GM12878 (cell line): ENCODE results near the gene FAM89B. TPM values are rescaled to one million over a fixed set of nuclear protein-coding genes. Genes with fewer than 3 reads are reported as not detected.

Experiments
- CHD1 ChIP-seq: IDR thresholded peaks from 2 replicates; pipeline ENCODE4 v1.6.1; 2012; ENCODE audit warnings: low read depth, low read length, improper control_type of control experiment
- EED ChIP-seq: sonication (generic); IDR thresholded peaks from 2 replicates; pipeline ENCODE4 v1.6.1; 2016; ENCODE audit warnings: antibody characterized with exemption, low read depth
- EP300 ChIP-seq, 2 experiments: fragments of 150-350 bp in 1 of 2; IDR thresholded peaks; 2 replicates each; pipeline ENCODE4 v1.6.1; 2011 to 2012; ENCODE audit warnings: low read depth in 2 of 2, low read length in 2 of 2, borderline replicate concordance in 1 of 2, improper control_type of control experiment in 1 of 2, inconsistent platforms in 1 of 2; ENCODE audit not compliant: control insufficient read depth in 1 of 2
- ETV6 ChIP-seq, 2 experiments: fragments of 450-650 bp in 1 of 2; IDR thresholded peaks in 1 of 2; conservative IDR thresholded peaks in 1 of 2; 2 replicates each; pipeline ENCODE4 v1.6.1; 2014; ENCODE audit warnings: antibody characterized with exemption in 1 of 2, borderline replicate concordance in 1 of 2, low read depth in 1 of 2, mild to moderate bottlenecking in 1 of 2, moderate library complexity in 1 of 2
- HDAC2 ChIP-seq: fragments of 200-600 bp; sonication (generic); IDR thresholded peaks from 2 replicates; pipeline ENCODE4 v1.6.1; 2017
- KDM1A ChIP-seq: fragments of 200-600 bp; sonication (generic); IDR thresholded peaks from 2 replicates; pipeline ENCODE4 v1.6.1; 2016; ENCODE audit warnings: borderline replicate concordance
- MEF2B ChIP-seq: fragments of 450-650 bp; IDR thresholded peaks from 2 replicates; pipeline ENCODE4 v1.6.1; 2018; ENCODE audit warnings: mild to moderate bottlenecking, moderate library complexity; ENCODE audit not compliant: partially characterized antibody, poor library complexity, severe bottlenecking
- MXI1 ChIP-seq: fragments of 150-350 bp; IDR thresholded peaks from 2 replicates; pipeline ENCODE4 v1.6.1; 2011; ENCODE audit warnings: low read depth, mild to moderate bottlenecking, inconsistent platforms, low read length, improper control_type of control experiment
- MYC ChIP-seq: IDR thresholded peaks from 2 replicates; pipeline ENCODE4 v1.6.1; 2011; ENCODE audit warnings: mild to moderate bottlenecking, low read length, moderate library complexity, inconsistent platforms; ENCODE audit not compliant: insufficient read depth, insufficient replicate concordance, insufficient read length, severe bottlenecking
- NFXL1 ChIP-seq: fragments of 450-650 bp; IDR thresholded peaks from 2 replicates; pipeline ENCODE4 v1.6.1; 2017; ENCODE audit warnings: antibody characterized with exemption, mild to moderate bottlenecking, borderline replicate concordance
- POLR2AphosphoS5 ChIP-seq: IDR thresholded peaks from 2 replicates; pipeline ENCODE4 v1.6.1; 2011; ENCODE audit warnings: mild to moderate bottlenecking, low read length, inconsistent platforms
- RB1 ChIP-seq: fragments of 450-650 bp; formaldehyde crosslinking; IDR thresholded peaks from 2 replicates; pipeline ENCODE4 v1.6.1; 2017; ENCODE audit warnings: mild to moderate bottlenecking, borderline replicate concordance
- RCOR1 ChIP-seq: conservative IDR thresholded peaks from 2 replicates; pipeline ENCODE4 v1.6.1; 2012; ENCODE audit warnings: low read depth, low read length, improper control_type of control experiment
- SP1 ChIP-seq: IDR thresholded peaks from one replicate; pipeline ENCODE4 v1.6.1; 2011; ENCODE audit warnings: low read depth, low read length
- TARDBP ChIP-seq: IDR thresholded peaks from 2 replicates; pipeline ENCODE4 v1.6.1; 2016; ENCODE audit warnings: borderline replicate concordance
- ZNF384 ChIP-seq: IDR thresholded peaks from 2 replicates; pipeline ENCODE4 v1.6.1; 2012; ENCODE audit warnings: low read depth, mild to moderate bottlenecking, low read length, improper control_type of control experiment, borderline replicate concordance
- polyA plus RNA-seq, 11 experiments: library from polyadenylated mRNA; depleted of rRNA in 4 of 11; unstranded in 6 of 11; stranded (reverse) in 5 of 11; fragments of >200 nt; fragmentation: Nextera tagmentation in 4 of 11; fragmentation: Illumina TruSeq in 1 of 11; extraction: Ambion mirVana in 4 of 11; extraction: Trizol in 1 of 11; gene quantifications; 1 replicate in 1 of 11; 2 replicates in 10 of 11; pipeline versions ENCODE4 v1.2.1 to v1.2.3, GENCODE V29; 2011 to 2016; ENCODE audit warnings: inconsistent platforms in 2 of 11, missing spikeins in 2 of 11, low read depth in 1 of 11
- total RNA-seq, 4 experiments: library from RNA; depleted of rRNA in 3 of 4; stranded (reverse); fragments of >200 nt in 3 of 4; fragmentation: Illumina TruSeq in 1 of 4; extraction: Trizol in 1 of 4; gene quantifications; 2 replicates each; pipeline versions ENCODE4 v1.2.1 to v1.2.3, GENCODE V29; 2013 to 2021
- TF ChIP-seq, protein P1 (sequence below): IDR thresholded peaks from 2 replicates; pipeline ENCODE4 v1.6.1; 2011; ENCODE audit warnings: borderline replicate concordance, low read depth, mild to moderate bottlenecking, moderate library complexity, low read length; ENCODE audit not compliant: insufficient read depth, poor library complexity, severe bottlenecking
- TF ChIP-seq, protein P2 (sequence below): IDR thresholded peaks from 2 replicates; pipeline ENCODE4 v1.6.1; 2011; ENCODE audit warnings: low read depth, low read length, improper control_type of control experiment, borderline replicate concordance
- TF ChIP-seq, protein P3 (sequence below): fragments of 450-650 bp; IDR thresholded peaks from 2 replicates; pipeline ENCODE4 v1.6.1; 2017; ENCODE audit warnings: low read depth, mild to moderate bottlenecking, moderate library complexity
- TF ChIP-seq, protein P4 (sequence below): fragments of 150-350 bp; IDR thresholded peaks from 2 replicates; pipeline ENCODE4 v1.6.1; 2016; ENCODE audit warnings: low read depth, low read length

FAM89B gene
- total and polyA plus RNA-seq, 10 of the 15 experiments (the other 5 are each of a cell fraction or from before 2014, with no cell fraction given): 0.34 to 36.7 (median 9.8) TPM

DNA sequence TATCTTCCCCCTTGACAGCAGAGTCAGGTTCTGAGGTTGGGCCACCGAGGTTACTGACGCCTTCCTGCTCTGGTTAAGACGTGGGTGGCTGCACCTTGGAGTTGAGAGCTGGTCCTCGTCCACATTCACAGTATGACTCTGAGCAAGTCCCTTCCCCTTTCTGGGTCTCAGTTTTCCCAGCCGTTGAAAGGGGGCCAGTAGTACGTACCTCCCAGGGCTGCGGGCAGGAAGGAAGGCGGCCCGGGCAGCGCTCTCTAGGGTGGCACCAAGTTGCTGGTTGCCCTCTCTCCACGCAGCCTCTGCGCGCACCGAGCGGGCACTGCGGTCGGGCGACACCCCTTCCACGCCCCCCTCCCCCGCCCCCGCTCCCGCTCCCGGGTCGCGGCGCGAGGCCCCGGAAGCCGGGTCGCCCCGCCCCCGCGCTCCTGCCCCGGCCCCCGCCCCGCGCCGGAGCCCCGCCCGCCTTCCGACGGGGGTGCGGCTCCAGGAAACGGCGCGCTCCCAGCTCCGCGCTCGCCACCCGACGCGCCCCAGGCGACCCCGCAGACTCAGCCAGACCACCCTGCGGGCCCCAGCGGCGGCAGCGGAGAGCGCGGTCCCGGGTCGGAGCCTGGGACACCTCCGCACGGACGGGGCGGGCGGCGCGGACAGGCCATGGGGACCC lies 3.4 kb downstream of the FAM89B start, which contains the start of gene EHBP1L1 (continued):
- TF ChIP-seq ETV6 (conservative IDR thresholded peaks at IDR 0.05 in 1 of 2, IDR thresholded peaks at IDR 0.05 in 1 of 2; ENCODE audit: borderline replicate concordance in 1 of 2, low read depth in 1 of 2) (peak in 1 of 2 experiments; percentile 40; a peak in 1 of 4 replicates), HDAC2 (0 out of 2 replicates have a peak, but pooled peaks have one; percentile 71), NFXL1 (no peak), RCOR1 (0 out of 2 replicates have a peak, but pooled peaks have one; percentile 86), EED (peak; percentile 98), EP300 (IDR thresholded peaks at IDR 0.05; ENCODE audit: borderline replicate concordance in 1 of 2, control insufficient read depth in 1 of 2, low read depth in 2 of 2, low read length in 2 of 2) (peak in 1 of 2 experiments; percentile 52; a peak in 1 of 4 replicates), TARDBP (no peak), KDM1A (no peak), MYC (no peak), MXI1 (peak; percentile 45; the same call in 1 of the 2 replicates), RB1 (no peak; the same call in 1 of the 2 replicates), CHD1 (0 out of 2 replicates have a peak, but pooled peaks have one; percentile 46), SP1 (peak; percentile 63), MEF2B (peak; percentile 21), POLR2AphosphoS5 (0 out of 2 replicates have a peak, but pooled peaks have one; percentile 27), ZNF384 (no peak)
- TF ChIP-seq, protein P1, sequence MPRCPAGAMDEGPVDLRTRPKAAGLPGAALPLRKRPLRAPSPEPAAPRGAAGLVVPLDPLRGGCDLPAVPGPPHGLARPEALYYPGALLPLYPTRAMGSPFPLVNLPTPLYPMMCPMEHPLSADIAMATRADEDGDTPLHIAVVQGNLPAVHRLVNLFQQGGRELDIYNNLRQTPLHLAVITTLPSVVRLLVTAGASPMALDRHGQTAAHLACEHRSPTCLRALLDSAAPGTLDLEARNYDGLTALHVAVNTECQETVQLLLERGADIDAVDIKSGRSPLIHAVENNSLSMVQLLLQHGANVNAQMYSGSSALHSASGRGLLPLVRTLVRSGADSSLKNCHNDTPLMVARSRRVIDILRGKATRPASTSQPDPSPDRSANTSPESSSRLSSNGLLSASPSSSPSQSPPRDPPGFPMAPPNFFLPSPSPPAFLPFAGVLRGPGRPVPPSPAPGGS: peak; percentile 84
- TF ChIP-seq, protein P2, sequence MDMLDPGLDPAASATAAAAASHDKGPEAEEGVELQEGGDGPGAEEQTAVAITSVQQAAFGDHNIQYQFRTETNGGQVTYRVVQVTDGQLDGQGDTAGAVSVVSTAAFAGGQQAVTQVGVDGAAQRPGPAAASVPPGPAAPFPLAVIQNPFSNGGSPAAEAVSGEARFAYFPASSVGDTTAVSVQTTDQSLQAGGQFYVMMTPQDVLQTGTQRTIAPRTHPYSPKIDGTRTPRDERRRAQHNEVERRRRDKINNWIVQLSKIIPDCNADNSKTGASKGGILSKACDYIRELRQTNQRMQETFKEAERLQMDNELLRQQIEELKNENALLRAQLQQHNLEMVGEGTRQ: no peak
- TF ChIP-seq, protein P3, sequence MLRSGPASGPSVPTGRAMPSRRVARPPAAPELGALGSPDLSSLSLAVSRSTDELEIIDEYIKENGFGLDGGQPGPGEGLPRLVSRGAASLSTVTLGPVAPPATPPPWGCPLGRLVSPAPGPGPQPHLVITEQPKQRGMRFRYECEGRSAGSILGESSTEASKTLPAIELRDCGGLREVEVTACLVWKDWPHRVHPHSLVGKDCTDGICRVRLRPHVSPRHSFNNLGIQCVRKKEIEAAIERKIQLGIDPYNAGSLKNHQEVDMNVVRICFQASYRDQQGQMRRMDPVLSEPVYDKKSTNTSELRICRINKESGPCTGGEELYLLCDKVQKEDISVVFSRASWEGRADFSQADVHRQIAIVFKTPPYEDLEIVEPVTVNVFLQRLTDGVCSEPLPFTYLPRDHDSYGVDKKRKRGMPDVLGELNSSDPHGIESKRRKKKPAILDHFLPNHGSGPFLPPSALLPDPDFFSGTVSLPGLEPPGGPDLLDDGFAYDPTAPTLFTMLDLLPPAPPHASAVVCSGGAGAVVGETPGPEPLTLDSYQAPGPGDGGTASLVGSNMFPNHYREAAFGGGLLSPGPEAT: peak; percentile 57; the same call in 1 of the 2 replicates
- TF ChIP-seq, protein P4, sequence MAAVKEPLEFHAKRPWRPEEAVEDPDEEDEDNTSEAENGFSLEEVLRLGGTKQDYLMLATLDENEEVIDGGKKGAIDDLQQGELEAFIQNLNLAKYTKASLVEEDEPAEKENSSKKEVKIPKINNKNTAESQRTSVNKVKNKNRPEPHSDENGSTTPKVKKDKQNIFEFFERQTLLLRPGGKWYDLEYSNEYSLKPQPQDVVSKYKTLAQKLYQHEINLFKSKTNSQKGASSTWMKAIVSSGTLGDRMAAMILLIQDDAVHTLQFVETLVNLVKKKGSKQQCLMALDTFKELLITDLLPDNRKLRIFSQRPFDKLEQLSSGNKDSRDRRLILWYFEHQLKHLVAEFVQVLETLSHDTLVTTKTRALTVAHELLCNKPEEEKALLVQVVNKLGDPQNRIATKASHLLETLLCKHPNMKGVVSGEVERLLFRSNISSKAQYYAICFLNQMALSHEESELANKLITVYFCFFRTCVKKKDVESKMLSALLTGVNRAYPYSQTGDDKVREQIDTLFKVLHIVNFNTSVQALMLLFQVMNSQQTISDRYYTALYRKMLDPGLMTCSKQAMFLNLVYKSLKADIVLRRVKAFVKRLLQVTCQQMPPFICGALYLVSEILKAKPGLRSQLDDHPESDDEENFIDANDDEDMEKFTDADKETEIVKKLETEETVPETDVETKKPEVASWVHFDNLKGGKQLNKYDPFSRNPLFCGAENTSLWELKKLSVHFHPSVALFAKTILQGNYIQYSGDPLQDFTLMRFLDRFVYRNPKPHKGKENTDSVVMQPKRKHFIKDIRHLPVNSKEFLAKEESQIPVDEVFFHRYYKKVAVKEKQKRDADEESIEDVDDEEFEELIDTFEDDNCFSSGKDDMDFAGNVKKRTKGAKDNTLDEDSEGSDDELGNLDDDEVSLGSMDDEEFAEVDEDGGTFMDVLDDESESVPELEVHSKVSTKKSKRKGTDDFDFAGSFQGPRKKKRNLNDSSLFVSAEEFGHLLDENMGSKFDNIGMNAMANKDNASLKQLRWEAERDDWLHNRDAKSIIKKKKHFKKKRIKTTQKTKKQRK: no peak
